PC-3 (cell line): Measurements from ENCODE around the gene CRTC3. TPM values are rescaled to one million over a fixed set of nuclear protein-coding genes. Genes with fewer than 3 reads are reported as not detected.
A peak's percentile ranks its signal among the peaks of the same experiment; 100 is the strongest.
"Not testable (repeated sequence)": the region's sequence is repeated elsewhere in the genome, so short reads cannot be mapped to it uniquely, and the experiment has no call there.

Experiments
- ATAC-seq: fragments of 200-7000 bp; cut with Tn5 transposase; 2 replicates; pipeline ENCODE4 v1.9.1; 2020; ENCODE audit warnings: mild to moderate bottlenecking, moderate library complexity
- BruUV-seq: library from RNA; stranded (reverse); fragments of 400-500 nt; replicated peaks from 2 replicates; lab custom pipeline; 2021; lab: Mats Ljungman, UMichigan
- CTCF ChIA-PET: fragments of 300-600 bp; sonication (Branson Sonifier 250); formaldehyde crosslinking; loops from one replicate; lab custom pipeline; 2022; ENCODE audit warnings: antibody characterized with exemption; lab: Charles Lee
- POLR2A ChIA-PET: fragments of 300-600 bp; sonication (Branson Sonifier 250); formaldehyde crosslinking; loops from one replicate; lab custom pipeline; 2022; ENCODE audit warnings: antibody characterized with exemption; ENCODE audit not compliant: unreplicated experiment; lab: Charles Lee
- DNase-seq: peaks from one replicate; pipeline ENCODE4 v3.0.0-alpha.2; 2015
- H2AFZ ChIP-seq: fragments of 300-600 bp; sonication (generic); 2 replicates; pipeline ENCODE4 v1.6.0; 2016; ENCODE audit warnings: antibody characterized with exemption, low read length
- H3F3A ChIP-seq: fragments of 300-600 bp; sonication (generic); one replicate; pipeline ENCODE4 v1.6.0; 2017; ENCODE audit warnings: antibody characterized with exemption, low read length, control low read depth, mild to moderate bottlenecking; ENCODE audit not compliant: unreplicated experiment
- H3K27ac ChIP-seq: fragments of 300-600 bp; sonication (generic); 2 replicates; pipeline ENCODE4 v1.5.1; 2016; ENCODE audit warnings: mild to moderate bottlenecking, low read length
- H3K27me3 ChIP-seq: fragments of 300-600 bp; sonication (generic); 2 replicates; pipeline ENCODE4 v1.6.1; 2016; ENCODE audit warnings: low read length, mixed read lengths
- H3K36me3 ChIP-seq: fragments of 300-600 bp; sonication (generic); 2 replicates; pipeline ENCODE4 v1.6.1; 2016; ENCODE audit warnings: low read depth, mixed run types, low read length, mixed read lengths
- H3K4me1 ChIP-seq: fragments of 300-600 bp; sonication (generic); 2 replicates; pipeline ENCODE4 v1.5.1; 2016; ENCODE audit warnings: low read length; ENCODE audit not compliant: insufficient read depth
- H3K4me2 ChIP-seq: fragments of 300-600 bp; sonication (generic); 2 replicates; pipeline ENCODE4 v1.6.0; 2016; ENCODE audit warnings: low read length
- H3K4me3 ChIP-seq: fragments of 300-600 bp; sonication (generic); 2 replicates; pipeline ENCODE4 v1.5.1; 2016; ENCODE audit warnings: mild to moderate bottlenecking, low read length, mixed read lengths
- H3K79me2 ChIP-seq: fragments of 300-600 bp; sonication (generic); 2 replicates; pipeline ENCODE4 v1.6.1; 2017; ENCODE audit warnings: low read length, mixed read lengths
- H3K9ac ChIP-seq: fragments of 300-600 bp; sonication (generic); 2 replicates; pipeline ENCODE4 v1.6.0; 2016; ENCODE audit warnings: mild to moderate bottlenecking, low read length
- H3K9me2 ChIP-seq: fragments of 300-600 bp; sonication (generic); replicated peaks from 2 replicates; pipeline ENCODE4 v1.6.1; 2016; ENCODE audit warnings: mixed run types, low read length, mixed read lengths
- H3K9me3 ChIP-seq: fragments of 300-600 bp; sonication (generic); 2 replicates; pipeline ENCODE4 v1.6.1; 2016; ENCODE audit warnings: low read length, mixed read lengths
- H4K20me1 ChIP-seq: fragments of 300-600 bp; sonication (generic); 2 replicates; pipeline ENCODE4 v1.6.1; 2016; ENCODE audit warnings: low read length, mixed read lengths
- EZH2 ChIP-seq: fragments of 300-600 bp; sonication (generic); IDR thresholded peaks from one replicate; pipeline ENCODE4 v1.6.1; 2017; ENCODE audit warnings: antibody characterized with exemption, mild to moderate bottlenecking, low read length; ENCODE audit not compliant: unreplicated experiment
- EZH2phosphoT487 ChIP-seq: fragments of 300-600 bp; sonication (generic); IDR thresholded peaks from 2 replicates; pipeline ENCODE4 v1.6.1; 2018; ENCODE audit warnings: mild to moderate bottlenecking, antibody characterized with exemption, low read length, borderline replicate concordance
- intact Hi-C: fragments of 100-400 bp; cut with micrococcal nuclease; formaldehyde crosslinking; loops from 2 replicates; pipeline ENCODE4 v1.9.0; 2023
- total RNA-seq: library from RNA; depleted of rRNA; stranded (reverse); fragments of >200 nt; gene quantifications from 2 replicates; pipeline ENCODE4 v1.2.3, GENCODE V29; 2014
- TF ChIP-seq, protein P1 (sequence below): fragments of 300-600 bp; sonication (generic); conservative IDR thresholded peaks from 2 replicates; pipeline ENCODE4 v1.5.1; 2017; ENCODE audit warnings: antibody characterized with exemption, low read depth, mild to moderate bottlenecking, low read length

Gene CRTC3
- total RNA-seq, 1 experiment from 2014 or later: 12.4 TPM

DNA sequence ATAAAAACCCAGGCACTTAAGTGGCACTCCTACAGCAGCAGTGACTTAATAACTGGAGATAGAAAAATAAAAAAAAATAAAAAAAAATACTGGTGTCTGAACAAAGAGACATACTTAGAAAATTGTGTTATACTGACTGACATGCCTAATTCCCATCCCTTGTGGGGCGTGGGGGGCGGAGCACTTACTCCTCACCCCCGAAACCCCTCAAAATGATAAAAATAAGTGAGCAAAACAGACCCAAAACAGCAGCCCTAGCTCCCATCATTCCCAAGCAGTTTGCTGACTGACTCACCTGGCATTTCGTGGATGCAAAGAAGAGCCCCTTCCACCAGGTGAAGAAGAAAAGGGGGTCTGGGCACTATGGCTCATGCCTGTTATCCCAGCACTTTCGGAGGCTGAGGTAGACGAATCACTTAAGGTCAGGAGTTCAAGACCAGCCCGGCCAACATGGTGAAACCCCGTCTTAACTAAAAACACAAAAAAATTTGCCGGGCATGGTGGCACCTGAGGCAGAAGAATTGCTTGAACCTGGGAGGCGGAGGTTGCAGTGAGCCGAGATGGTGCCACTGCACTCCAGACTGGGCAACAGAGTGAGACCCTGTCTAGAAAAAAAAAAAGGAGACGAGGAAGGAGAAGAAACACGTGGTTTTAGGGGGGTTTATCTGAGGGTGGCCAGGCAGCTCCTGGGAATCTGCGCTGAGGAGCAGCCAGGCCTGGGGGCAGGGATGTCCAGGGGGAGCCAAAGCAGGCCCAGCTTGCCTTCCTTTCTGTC is 136.6 kb downstream of the CRTC3 start:
- peaks cover 5% of the 10 kb centered on the region; the same call in 1 of the 2 replicates for H3K79me2 ChIP-seq
- peak overlapping the region; percentile 97 for H3K4me2 ChIP-seq
- H3K9me2 ChIP-seq: no peaks in the 10 kb centered on the region
- no peaks in the 10 kb centered on the region for H4K20me1 ChIP-seq
- H3K4me1 ChIP-seq: peaks cover 23% of the 10 kb centered on the region
- H3K9ac ChIP-seq: peak overlapping the region; percentile 81
- ChIA-PET CTCF (no interaction called here), POLR2A (interaction anchor here (0.6 kb wide), 1 partner anchor 40 kb away, joined by 3 read pairs; no protein-coding TSS in a partner anchor)
- peak overlapping the region; percentile 92 for H2AFZ ChIP-seq
- no peaks in the 10 kb centered on the region for H3K36me3 ChIP-seq
- peak overlapping the region; percentile 66 for H3K27ac ChIP-seq
- H3K27me3 ChIP-seq: no peaks in the 10 kb centered on the region
- H3K9me3 ChIP-seq: no peaks in the 10 kb centered on the region
- DNase-seq (no peak), ATAC-seq (no peak)
- H3F3A ChIP-seq: no peaks in the 10 kb centered on the region
- no peak for TF ChIP-seq EZH2
- TF ChIP-seq, protein P1, sequence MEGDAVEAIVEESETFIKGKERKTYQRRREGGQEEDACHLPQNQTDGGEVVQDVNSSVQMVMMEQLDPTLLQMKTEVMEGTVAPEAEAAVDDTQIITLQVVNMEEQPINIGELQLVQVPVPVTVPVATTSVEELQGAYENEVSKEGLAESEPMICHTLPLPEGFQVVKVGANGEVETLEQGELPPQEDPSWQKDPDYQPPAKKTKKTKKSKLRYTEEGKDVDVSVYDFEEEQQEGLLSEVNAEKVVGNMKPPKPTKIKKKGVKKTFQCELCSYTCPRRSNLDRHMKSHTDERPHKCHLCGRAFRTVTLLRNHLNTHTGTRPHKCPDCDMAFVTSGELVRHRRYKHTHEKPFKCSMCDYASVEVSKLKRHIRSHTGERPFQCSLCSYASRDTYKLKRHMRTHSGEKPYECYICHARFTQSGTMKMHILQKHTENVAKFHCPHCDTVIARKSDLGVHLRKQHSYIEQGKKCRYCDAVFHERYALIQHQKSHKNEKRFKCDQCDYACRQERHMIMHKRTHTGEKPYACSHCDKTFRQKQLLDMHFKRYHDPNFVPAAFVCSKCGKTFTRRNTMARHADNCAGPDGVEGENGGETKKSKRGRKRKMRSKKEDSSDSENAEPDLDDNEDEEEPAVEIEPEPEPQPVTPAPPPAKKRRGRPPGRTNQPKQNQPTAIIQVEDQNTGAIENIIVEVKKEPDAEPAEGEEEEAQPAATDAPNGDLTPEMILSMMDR: no peak
- TF ChIP-seq EZH2phosphoT487: no peak
- H3K4me3 ChIP-seq: peak overlapping the region; percentile 88
- BruUV-seq: no TSS peak
- intact Hi-C loops: no loop called here

DNA sequence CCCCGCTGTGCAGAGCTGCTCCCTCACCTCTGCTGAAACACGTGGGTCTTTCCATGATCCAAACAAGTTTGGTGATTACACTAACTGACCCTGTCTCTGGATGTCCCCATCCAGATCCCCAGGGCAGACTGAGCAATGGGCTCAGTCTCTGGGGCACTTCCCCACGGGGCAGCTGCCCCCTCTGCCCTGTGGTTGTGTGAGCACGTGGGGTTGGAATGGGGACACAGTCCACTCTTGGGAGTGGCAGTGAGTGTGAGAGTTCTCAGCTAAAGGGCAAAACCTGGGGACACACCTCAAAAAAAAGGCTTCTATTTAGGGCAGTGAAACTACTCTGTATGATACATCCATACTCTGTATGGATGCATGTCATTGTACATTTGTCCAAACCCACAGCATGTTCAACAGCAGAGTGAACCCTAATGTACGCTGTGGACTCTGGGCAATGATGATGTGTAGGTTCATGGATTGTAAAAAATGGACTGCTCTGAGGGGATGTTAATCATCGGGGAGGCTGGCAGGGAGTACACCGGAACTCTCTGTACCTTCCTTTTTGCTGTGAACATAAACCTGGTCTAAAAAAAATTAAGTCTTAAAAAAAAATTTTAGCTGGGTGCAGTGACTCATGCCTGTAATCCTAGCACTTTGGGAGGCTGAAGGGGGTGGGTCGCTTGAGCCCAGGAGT is 137.5 kb downstream of the CRTC3 start:
- BruUV-seq: no TSS peak
- H3K27me3 ChIP-seq: no peaks in the 10 kb centered on the region
- no peak overlapping the region for H3K9ac ChIP-seq
- peak overlapping the region; percentile 37 for H3K4me2 ChIP-seq
- H3K79me2 ChIP-seq: peaks cover 5% of the 10 kb centered on the region; the same call in 1 of the 2 replicates
- TF ChIP-seq, protein P1: no peak
- TF ChIP-seq EZH2: no peak
- TF ChIP-seq EZH2phosphoT487: no peak
- H3F3A ChIP-seq: no peaks in the 10 kb centered on the region
- peak overlapping the region; percentile 62 for H2AFZ ChIP-seq
- ChIA-PET POLR2A (no interaction called here), CTCF (no interaction called here)
- peak overlapping the region; percentile 35 for H3K27ac ChIP-seq
- peaks cover 23% of the 10 kb centered on the region for H3K4me1 ChIP-seq
- ATAC-seq: peak; percentile 21
- no peaks in the 10 kb centered on the region for H3K9me2 ChIP-seq
- peak; percentile 49 for DNase-seq
- no peaks in the 10 kb centered on the region for H3K36me3 ChIP-seq
- H4K20me1 ChIP-seq: no peaks in the 10 kb centered on the region
- no peaks in the 10 kb centered on the region for H3K9me3 ChIP-seq
- intact Hi-C loops: no loop called here
- no peak overlapping the region for H3K4me3 ChIP-seq

DNA sequence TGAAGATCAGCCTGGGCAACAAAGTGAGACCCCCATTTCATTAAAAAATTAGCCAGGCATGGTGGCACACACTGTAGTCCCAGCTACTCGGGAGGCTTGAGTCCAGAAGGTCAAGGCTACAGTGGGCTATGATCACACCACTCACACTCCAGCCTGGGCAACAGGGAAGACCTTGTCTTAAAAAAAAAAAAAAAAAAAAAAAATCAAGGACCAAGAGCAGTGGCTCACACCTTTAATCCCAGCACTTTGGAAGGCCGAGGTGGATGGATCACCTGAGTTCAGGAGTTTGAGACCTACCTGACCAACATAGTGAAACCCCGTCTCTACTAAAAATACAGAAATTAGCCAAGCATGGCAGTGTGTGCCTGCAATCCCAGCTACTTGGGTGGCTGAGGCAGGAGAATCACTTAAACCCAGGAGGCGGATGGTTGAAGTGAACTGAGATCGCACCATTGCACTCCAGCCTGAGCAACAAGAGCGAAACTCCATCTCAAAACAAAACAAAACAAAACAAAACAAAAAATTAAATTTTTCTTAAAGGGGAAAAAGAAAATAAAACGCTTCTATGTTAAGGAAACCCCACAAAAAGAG is 138.1 kb downstream of the CRTC3 start:
- peaks cover 23% of the 10 kb centered on the region for H3K4me1 ChIP-seq
- POLR2A ChIA-PET, CTCF ChIA-PET, H2AFZ ChIP-seq, H3K79me2 ChIP-seq, H3K9ac ChIP-seq, H3K9me2 ChIP-seq, H3K9me3 ChIP-seq, H4K20me1 ChIP-seq, BruUV-seq, H3F3A ChIP-seq, H3K36me3 ChIP-seq, DNase-seq, H3K4me3 ChIP-seq, ATAC-seq, H3K27me3 ChIP-seq, intact Hi-C loops, H3K4me2 ChIP-seq: not testable (repeated sequence)
- H3K27ac ChIP-seq: peak overlapping the region; percentile 35; the same call in 1 of the 2 replicates

DNA sequence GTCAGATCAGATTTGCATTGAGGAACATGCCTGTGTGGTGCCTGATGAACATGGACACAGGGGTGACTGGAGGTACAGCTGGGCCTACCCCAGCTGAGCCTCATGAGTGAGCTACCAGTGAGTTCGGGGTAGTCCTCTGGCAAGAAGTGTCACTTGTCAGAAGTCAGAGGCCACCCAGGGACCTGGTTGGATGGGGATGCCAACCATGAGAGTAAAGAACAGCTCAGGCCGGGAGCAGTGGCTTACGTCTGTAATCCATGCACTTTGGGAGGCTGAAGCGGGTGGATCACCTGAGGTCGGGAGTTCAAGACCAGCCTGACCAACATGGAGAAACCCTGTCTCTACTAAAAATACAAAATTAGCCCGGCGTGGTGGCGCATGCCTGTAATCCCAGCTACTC is 140.9 kb downstream of the CRTC3 start:
- POLR2A ChIA-PET, CTCF ChIA-PET: not testable (repeated sequence)

More for the DNA sequence above, 140.9 kb downstream of the CRTC3 start:
- H3K4me2 ChIP-seq, H3K4me3 ChIP-seq, H3K79me2 ChIP-seq, BruUV-seq, H3K9me3 ChIP-seq, DNase-seq, intact Hi-C loops, H3F3A ChIP-seq, ATAC-seq, H3K36me3 ChIP-seq, H3K9ac ChIP-seq, H2AFZ ChIP-seq, H3K9me2 ChIP-seq, H4K20me1 ChIP-seq, H3K27ac ChIP-seq, H3K27me3 ChIP-seq: not testable (repeated sequence)
- H3K4me1 ChIP-seq: peaks cover 17% of the 10 kb centered on the region
